GM19397 (cell line): ENCODE results near the gene KIF26B.

Experiments used
- ATAC-seq: cut with Tn5 transposase; IDR thresholded peaks from one replicate; pipeline ENCODE4 v1.9.1; 2021; ENCODE audit warnings: mild to moderate bottlenecking, moderate library complexity; ENCODE audit not compliant: unreplicated experiment

Gene KIF26B

GRCh38 chr1:245606157-245606725 lies 451.5 kb downstream of the KIF26B start:
- no peak for ATAC-seq

GRCh38 chr1:245608271-245608670 lies 453.5 kb downstream of the KIF26B start:
- ATAC-seq: no peak

- ATAC-seq: no peak
Observed at GRCh38 chr1:245609354-245610150, 454.8 kb downstream of the KIF26B start.

GRCh38 chr1:245611251-245611650 lies 456.5 kb downstream of the KIF26B start:
- ATAC-seq: no peak

GRCh38 chr1:245614476-245614875 lies 459.7 kb downstream of the KIF26B start:
- ATAC-seq: no peak

GRCh38 chr1:245615001-245615400 lies 460.2 kb downstream of the KIF26B start:
- no peak for ATAC-seq

- no peak for ATAC-seq
Observed at GRCh38 chr1:245621589-245621988, 466.8 kb downstream of the KIF26B start.

- no peak for ATAC-seq
Observed at GRCh38 chr1:245622332-245623014, 467.7 kb downstream of the KIF26B start.

- ATAC-seq: no peak
Observed at GRCh38 chr1:245641384-245641783, 486.6 kb downstream of the KIF26B start.

- peak; percentile 23 for ATAC-seq
Observed at GRCh38 chr1:245645406-245645805, 490.6 kb downstream of the KIF26B start.

GRCh38 chr1:245645894-245646293 lies 491.1 kb downstream of the KIF26B start:
- peak; percentile 54 for ATAC-seq

GRCh38 chr1:245648749-245649522 lies 494.2 kb downstream of the KIF26B start:
- no peak for ATAC-seq

GRCh38 chr1:245649666-245650065 lies 494.9 kb downstream of the KIF26B start:
- no peak for ATAC-seq

- no peak for ATAC-seq
Observed at GRCh38 chr1:245650441-245650960, 495.7 kb downstream of the KIF26B start.

- ATAC-seq: no peak
Observed at GRCh38 chr1:245651093-245651492, 496.3 kb downstream of the KIF26B start.

GRCh38 chr1:245652116-245652515 lies 497.3 kb downstream of the KIF26B start:
- no peak for ATAC-seq

- no peak for ATAC-seq
Observed at GRCh38 chr1:245652660-245653427, 498.1 kb downstream of the KIF26B start.

- ATAC-seq: no peak
Observed at GRCh38 chr1:245654460-245655050, 499.8 kb downstream of the KIF26B start.

GRCh38 chr1:245656189-245656717 lies 501.5 kb downstream of the KIF26B start:
- ATAC-seq: no peak

- no peak for ATAC-seq
Observed at GRCh38 chr1:245657371-245657770, 502.6 kb downstream of the KIF26B start.
